Breast epithelium (tissue), 4 donors: ENCODE measurements around the gene FAM153A. TPM values are rescaled to one million over a fixed set of nuclear protein-coding genes. Genes with fewer than 3 reads are reported as not detected.
"Not testable (repeated sequence)": the region's sequence is repeated elsewhere in the genome, so short reads cannot be mapped to it uniquely, and the experiment has no call there.

Source experiments
- DNase-seq, 2 donors: peaks; one replicate each; pipeline ENCODE4 v3.0.0-alpha.2; 2019; ENCODE audit warnings: low spot score in 2 of 2
- H3K27ac ChIP-seq, 2 donors: fragments of 200-600 bp; sonication (generic) in 1 of 2; one replicate each; pipeline ENCODE4 v1.5.1; 2016 to 2019; ENCODE audit warnings: mild to moderate bottlenecking in 1 of 2
- H3K27me3 ChIP-seq, 2 donors: fragments of 200-600 bp; sonication (generic) in 1 of 2; one replicate each; pipeline versions ENCODE4 v1.5.1 to v1.6.0; 2017 to 2019; ENCODE audit warnings: control low read depth in 1 of 2, mild to moderate bottlenecking in 1 of 2
- H3K36me3 ChIP-seq: fragments of 200-600 bp; one replicate; pipeline ENCODE4 v1.5.1; 2019
- H3K4me1 ChIP-seq, 2 donors: fragments of 200-600 bp; sonication (generic); one replicate each; pipeline ENCODE4 v1.5.1; 2016 to 2019; ENCODE audit warnings: control low read depth in 1 of 2
- H3K4me3 ChIP-seq, 3 donors: fragments of 200-600 bp; sonication (generic); 1 replicate in 2 of 3; 2 replicates in 1 of 3; pipeline ENCODE4 v1.5.1; 2016 to 2019; ENCODE audit warnings: mild to moderate bottlenecking in 3 of 3, moderate library complexity in 2 of 3
- H3K9me3 ChIP-seq, 2 donors: fragments of 200-600 bp; sonication (generic) in 1 of 2; one replicate each; pipeline ENCODE4 v1.5.1; 2016 to 2019; ENCODE audit warnings: control low read depth in 1 of 2
- intact Hi-C: fragments of 100-400 bp; cut with DNase I; formaldehyde crosslinking; loops from one replicate; pipeline ENCODE4 v1.15.1; 2023; ENCODE audit warnings: low total_unique reads
- total RNA-seq, 3 donors: library from RNA; depleted of rRNA; stranded (reverse); fragments of >200 nt; gene quantifications; one replicate each; pipeline ENCODE4 v1.1.0, GENCODE V29; 2016

FAM153A gene
- total RNA-seq, 3 donors from 2014 or later: 0.98 to 12.3 (median 2.2) TPM

GRCh38 chr5:177715423-177715822, 67.3 kb downstream of the FAM153A start:
- DNase-seq, H3K36me3 ChIP-seq, H3K9me3 ChIP-seq, H3K27ac ChIP-seq, H3K4me3 ChIP-seq, H3K27me3 ChIP-seq, intact Hi-C loops, H3K4me1 ChIP-seq: not testable (repeated sequence)

- H3K27me3 ChIP-seq, H3K4me3 ChIP-seq, H3K4me1 ChIP-seq, H3K27ac ChIP-seq, H3K9me3 ChIP-seq, intact Hi-C loops, DNase-seq, H3K36me3 ChIP-seq: not testable (repeated sequence)
Observed at GRCh38 chr5:177696100-177696499, 86.6 kb downstream of the FAM153A start.

- H3K4me3 ChIP-seq, DNase-seq, H3K27ac ChIP-seq, intact Hi-C loops, H3K4me1 ChIP-seq, H3K36me3 ChIP-seq, H3K9me3 ChIP-seq, H3K27me3 ChIP-seq: not testable (repeated sequence)
Observed at GRCh38 chr5:177695356-177695930, 87.3 kb downstream of the FAM153A start.

- intact Hi-C loops, H3K36me3 ChIP-seq, H3K4me1 ChIP-seq, DNase-seq, H3K4me3 ChIP-seq, H3K9me3 ChIP-seq, H3K27ac ChIP-seq, H3K27me3 ChIP-seq: not testable (repeated sequence)
Observed at GRCh38 chr5:177694518-177694835, 88.2 kb downstream of the FAM153A start.

- H3K4me3 ChIP-seq, H3K36me3 ChIP-seq, H3K4me1 ChIP-seq, H3K9me3 ChIP-seq, intact Hi-C loops, H3K27me3 ChIP-seq, H3K27ac ChIP-seq: not testable (repeated sequence)
- DNase-seq: peak; percentile 32 to 58
Observed at GRCh38 chr5:177693671-177694517, 88.8 kb downstream of the FAM153A start.

GRCh38 chr5:177692969-177693368, 89.7 kb downstream of the FAM153A start:
- H3K4me1 ChIP-seq, H3K9me3 ChIP-seq, H3K27ac ChIP-seq, H3K4me3 ChIP-seq, H3K27me3 ChIP-seq, H3K36me3 ChIP-seq, intact Hi-C loops, DNase-seq: not testable (repeated sequence)

- H3K27me3 ChIP-seq, H3K9me3 ChIP-seq, H3K4me1 ChIP-seq, intact Hi-C loops, DNase-seq, H3K27ac ChIP-seq, H3K4me3 ChIP-seq, H3K36me3 ChIP-seq: not testable (repeated sequence)
Observed at GRCh38 chr5:177692507-177692906, 90.2 kb downstream of the FAM153A start.

GRCh38 chr5:177689011-177689610, 93.6 kb downstream of the FAM153A start:
- H3K9me3 ChIP-seq, H3K27me3 ChIP-seq, DNase-seq, intact Hi-C loops, H3K27ac ChIP-seq, H3K4me3 ChIP-seq, H3K36me3 ChIP-seq, H3K4me1 ChIP-seq: not testable (repeated sequence)

GRCh38 chr5:177688091-177688490, 94.6 kb downstream of the FAM153A start:
- H3K36me3 ChIP-seq, H3K9me3 ChIP-seq, DNase-seq, intact Hi-C loops, H3K27me3 ChIP-seq, H3K27ac ChIP-seq, H3K4me1 ChIP-seq, H3K4me3 ChIP-seq: not testable (repeated sequence)

- H3K4me1 ChIP-seq, H3K36me3 ChIP-seq, H3K27ac ChIP-seq, H3K9me3 ChIP-seq, DNase-seq, H3K27me3 ChIP-seq, intact Hi-C loops, H3K4me3 ChIP-seq: not testable (repeated sequence)
Observed at GRCh38 chr5:177681920-177682319, 100.8 kb downstream of the FAM153A start.

Other genes starting within 250 kb of the FAM153A start
- gene FAM193B, start 228.3 kb downstream of the FAM153A start, total RNA-seq: 10 to 100 TPM; 35.4 to 81.5 (median 77.0) TPM
- 100 to 1,000 TPM in 1 of 3 donors, 10 to 100 TPM in 2; 75.4 to 109 (median 95.1) TPM for gene TMED9, start 190.7 kb downstream of the FAM153A start, total RNA-seq
- gene B4GALT7, start 182.8 kb downstream of the FAM153A start, total RNA-seq: 10 to 100 TPM; 21.4 to 27.5 (median 22.6) TPM
- not detected for gene PROP1, start 213.3 kb upstream of the FAM153A start, total RNA-seq